ENCODE data around the gene INPP5F. TPM values are rescaled to one million over a fixed set of nuclear protein-coding genes. Genes with fewer than 3 reads are reported as not detected.

INPP5F gene
- total and polyA plus RNA-seq, 4 donors = 5.6 to 22.9 (median 10.1) TPM

- Histone ChIP-seq H3K27ac (ENCODE audit: low read depth in 1 of 2, low read length in 1 of 2) (peak overlapping the region in 1 of 2 donors; percentile 62), H3K4me1 (ENCODE audit: control insufficient read depth in 5 of 5, insufficient read depth in 5 of 5, low read length in 5 of 5) (peaks cover 0 to 6% (median 3%) of the 10 kb centered on the region in 5 donors), H3K9me3 (ENCODE audit: control insufficient read depth in 4 of 4, insufficient read depth in 3 of 4, low read length in 3 of 4) (no peaks in the 10 kb centered on the region), H3K36me3 (ENCODE audit: control insufficient read depth in 4 of 4, insufficient read depth in 4 of 4, low read length in 4 of 4) (no peaks in the 10 kb centered on the region), H3K4me3 (no peak overlapping the region), H3K27me3 (ENCODE audit: control insufficient read depth in 3 of 3, insufficient read depth in 3 of 3, low read length in 2 of 3) (no peaks in the 10 kb centered on the region), H3K9ac (ENCODE audit: insufficient read depth in 1 of 2, low read length in 2 of 2) (peak overlapping the region in 1 of 2 donors; percentile 24)
- DNase-seq (peak; percentile 76 to 85 (median 79)), ATAC-seq (ENCODE audit: insufficient read depth, low FRiP score) (peak; percentile 87)
- TF ChIP-seq CTCF (IDR thresholded peaks at IDR 0.05; ENCODE audit: control extremely low read depth, extremely low read depth) = peak; percentile 84
- WGBS, 2 donors = 17 to 18% methylated on average over 24 of the region's 24 CpGs
Measured at GRCh38 chr10:119686465-119687191, 39.2 kb upstream of the INPP5F start.

- H3K9me3 ChIP-seq (ENCODE audit: control insufficient read depth in 4 of 4, insufficient read depth in 3 of 4, low read length in 3 of 4) = no peaks in the 10 kb centered on the region
- DNase-seq (peak in 1 of 3 donors; percentile 22), ATAC-seq (ENCODE audit: insufficient read depth, low FRiP score) (no peak)
- 70 to 75% methylated on average over 10 of the region's 10 CpGs for WGBS, 2 donors
- no peaks in the 10 kb centered on the region for H3K27me3 ChIP-seq (ENCODE audit: control insufficient read depth in 3 of 3, insufficient read depth in 3 of 3, low read length in 2 of 3)
- no peak for TF ChIP-seq CTCF (IDR thresholded peaks at IDR 0.05; ENCODE audit: control extremely low read depth, extremely low read depth)
- H3K4me3 ChIP-seq = no peak overlapping the region
- peak overlapping the region in 1 of 2 donors; percentile 8 for H3K27ac ChIP-seq (ENCODE audit: low read depth in 1 of 2, low read length in 1 of 2)
- no peaks in the 10 kb centered on the region for H3K36me3 ChIP-seq (ENCODE audit: control insufficient read depth in 4 of 4, insufficient read depth in 4 of 4, low read length in 4 of 4)
- no peak overlapping the region for H3K9ac ChIP-seq (ENCODE audit: insufficient read depth in 1 of 2, low read length in 2 of 2)
- peaks cover 0 to 6% (median 2%) of the 10 kb centered on the region in 5 donors for H3K4me1 ChIP-seq (ENCODE audit: control insufficient read depth in 5 of 5, insufficient read depth in 5 of 5, low read length in 5 of 5)
Measured at GRCh38 chr10:119687192-119688032, 38.4 kb upstream of the INPP5F start.

- Histone ChIP-seq H3K27ac (ENCODE audit: low read depth in 1 of 2, low read length in 1 of 2) (no peak overlapping the region), H3K9me3 (ENCODE audit: control insufficient read depth in 4 of 4, insufficient read depth in 3 of 4, low read length in 3 of 4) (no peaks in the 10 kb centered on the region), H3K27me3 (ENCODE audit: control insufficient read depth in 3 of 3, insufficient read depth in 3 of 3, low read length in 2 of 3) (no peaks in the 10 kb centered on the region), H3K36me3 (ENCODE audit: control insufficient read depth in 4 of 4, insufficient read depth in 4 of 4, low read length in 4 of 4) (no peaks in the 10 kb centered on the region), H3K4me3 (no peak overlapping the region), H3K9ac (ENCODE audit: insufficient read depth in 1 of 2, low read length in 2 of 2) (no peak overlapping the region), H3K4me1 (ENCODE audit: control insufficient read depth in 5 of 5, insufficient read depth in 5 of 5, low read length in 5 of 5) (peaks cover 0 to 6% (median 2%) of the 10 kb centered on the region in 5 donors)
- 74 to 90% methylated on average over 4 of the region's 4 CpGs for WGBS, 2 donors
- DNase-seq (peak in 1 of 3 donors; percentile 18), ATAC-seq (ENCODE audit: insufficient read depth, low FRiP score) (no peak)
- no peak for TF ChIP-seq CTCF (IDR thresholded peaks at IDR 0.05; ENCODE audit: control extremely low read depth, extremely low read depth)
Measured at GRCh38 chr10:119688033-119688508, 37.8 kb upstream of the INPP5F start.
